GM23338 (cell line): ENCODE measurements around the gene ING3.

Experiments used
- TF ChIP-seq, protein P1 (sequence below), 2 experiments: fragments of 200-600 bp in 1 of 2; sonication (generic) in 1 of 2; conservative IDR thresholded peaks; 2 replicates each; pipeline versions ENCODE4 v1.5.1 to v1.6.1; 2016 to 2017; ENCODE audit warnings: antibody characterized with exemption in 2 of 2, low read depth in 2 of 2, mild to moderate bottlenecking in 2 of 2, moderate library complexity in 1 of 2
- TF ChIP-seq, protein P2 (sequence below): IDR thresholded peaks from 2 replicates; pipeline ENCODE4 v1.6.1; 2016; ENCODE audit warnings: antibody characterized with exemption

DNA sequence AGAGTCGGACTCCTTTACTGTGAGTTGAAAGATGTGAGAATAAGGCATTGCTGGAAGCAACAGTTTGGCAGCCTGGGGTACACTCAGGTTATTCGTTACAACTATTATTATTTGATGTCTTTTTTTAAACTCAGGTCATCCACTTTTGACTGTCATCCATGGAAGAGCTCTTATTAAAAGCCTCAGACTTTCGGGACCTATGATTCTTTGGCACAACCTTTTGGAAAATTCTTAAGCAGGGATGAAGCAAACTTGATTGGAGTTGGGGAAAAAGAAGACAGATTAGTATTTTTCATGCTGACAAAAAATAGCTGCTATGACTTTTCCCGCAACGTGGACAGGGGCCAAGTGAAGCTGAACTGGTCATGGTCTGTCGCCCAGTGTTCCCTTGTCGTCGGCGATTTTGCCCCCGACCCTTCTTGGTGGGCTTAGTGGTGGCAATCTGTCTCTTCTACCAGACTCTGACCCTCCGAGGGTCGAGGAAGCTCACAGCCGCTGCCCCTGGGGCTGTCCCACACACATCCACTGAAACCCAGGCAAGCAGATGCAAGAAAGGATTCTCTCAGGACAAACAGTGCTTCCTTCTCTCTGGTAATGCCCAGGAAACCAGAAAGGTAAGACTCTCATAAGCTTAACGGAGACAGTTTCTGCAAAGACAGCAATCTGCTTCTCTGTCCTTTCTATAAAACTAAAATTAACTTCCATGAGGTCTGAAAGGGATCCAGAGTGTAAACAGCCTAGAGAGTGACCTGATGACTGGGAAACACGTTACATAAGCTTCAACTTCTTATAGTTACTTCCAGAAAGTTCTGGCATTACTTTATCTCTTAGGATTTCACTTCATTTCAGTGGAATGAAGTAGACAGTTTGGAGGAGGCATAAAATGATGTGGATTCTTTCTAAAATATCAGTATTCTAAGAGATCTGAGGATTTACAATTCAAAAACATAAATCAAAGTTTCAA, 39.0 kb downstream of the ING3 start:
- TF ChIP-seq, protein P1, sequence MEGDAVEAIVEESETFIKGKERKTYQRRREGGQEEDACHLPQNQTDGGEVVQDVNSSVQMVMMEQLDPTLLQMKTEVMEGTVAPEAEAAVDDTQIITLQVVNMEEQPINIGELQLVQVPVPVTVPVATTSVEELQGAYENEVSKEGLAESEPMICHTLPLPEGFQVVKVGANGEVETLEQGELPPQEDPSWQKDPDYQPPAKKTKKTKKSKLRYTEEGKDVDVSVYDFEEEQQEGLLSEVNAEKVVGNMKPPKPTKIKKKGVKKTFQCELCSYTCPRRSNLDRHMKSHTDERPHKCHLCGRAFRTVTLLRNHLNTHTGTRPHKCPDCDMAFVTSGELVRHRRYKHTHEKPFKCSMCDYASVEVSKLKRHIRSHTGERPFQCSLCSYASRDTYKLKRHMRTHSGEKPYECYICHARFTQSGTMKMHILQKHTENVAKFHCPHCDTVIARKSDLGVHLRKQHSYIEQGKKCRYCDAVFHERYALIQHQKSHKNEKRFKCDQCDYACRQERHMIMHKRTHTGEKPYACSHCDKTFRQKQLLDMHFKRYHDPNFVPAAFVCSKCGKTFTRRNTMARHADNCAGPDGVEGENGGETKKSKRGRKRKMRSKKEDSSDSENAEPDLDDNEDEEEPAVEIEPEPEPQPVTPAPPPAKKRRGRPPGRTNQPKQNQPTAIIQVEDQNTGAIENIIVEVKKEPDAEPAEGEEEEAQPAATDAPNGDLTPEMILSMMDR (conservative IDR thresholded peaks at IDR 0.05; ENCODE audit: low read depth in 2 of 2) = no peak
- TF ChIP-seq, protein P2, sequence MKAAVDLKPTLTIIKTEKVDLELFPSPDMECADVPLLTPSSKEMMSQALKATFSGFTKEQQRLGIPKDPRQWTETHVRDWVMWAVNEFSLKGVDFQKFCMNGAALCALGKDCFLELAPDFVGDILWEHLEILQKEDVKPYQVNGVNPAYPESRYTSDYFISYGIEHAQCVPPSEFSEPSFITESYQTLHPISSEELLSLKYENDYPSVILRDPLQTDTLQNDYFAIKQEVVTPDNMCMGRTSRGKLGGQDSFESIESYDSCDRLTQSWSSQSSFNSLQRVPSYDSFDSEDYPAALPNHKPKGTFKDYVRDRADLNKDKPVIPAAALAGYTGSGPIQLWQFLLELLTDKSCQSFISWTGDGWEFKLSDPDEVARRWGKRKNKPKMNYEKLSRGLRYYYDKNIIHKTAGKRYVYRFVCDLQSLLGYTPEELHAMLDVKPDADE = no peak
